HG03039 (cell line): ENCODE results near the gene KLHDC10.
"Not testable (repeated sequence)": the region's sequence is repeated elsewhere in the genome, so short reads cannot be mapped to it uniquely, and the experiment has no call there.

Experiments used
- ATAC-seq: cut with Tn5 transposase; IDR thresholded peaks from one replicate; pipeline ENCODE4 v1.9.1; 2021; ENCODE audit warnings: mild to moderate bottlenecking, moderate library complexity; ENCODE audit not compliant: unreplicated experiment

The KLHDC10 gene

GRCh38 chr7:130071701-130072622 is 1.6 kb downstream of the KLHDC10 start:
- ATAC-seq = no peak

- no peak for ATAC-seq
These were observed 9.6 kb downstream of the KLHDC10 start for GRCh38 chr7:130079846-130080394.

GRCh38 chr7:130083497-130083896 is 13.2 kb downstream of the KLHDC10 start:
- not testable (repeated sequence) for ATAC-seq

GRCh38 chr7:130084037-130084875 is 13.9 kb downstream of the KLHDC10 start:
- ATAC-seq = no peak

GRCh38 chr7:130085235-130085634 is 14.9 kb downstream of the KLHDC10 start:
- not testable (repeated sequence) for ATAC-seq

- ATAC-seq = no peak
These were observed 16.6 kb downstream of the KLHDC10 start for GRCh38 chr7:130086938-130087337.

GRCh38 chr7:130087364-130087763 is 17.0 kb downstream of the KLHDC10 start:
- no peak for ATAC-seq

GRCh38 chr7:130090745-130091532 is 20.6 kb downstream of the KLHDC10 start:
- ATAC-seq = no peak

- ATAC-seq = no peak
These were observed 21.7 kb downstream of the KLHDC10 start for GRCh38 chr7:130091999-130092398.

GRCh38 chr7:130092598-130092997 is 22.3 kb downstream of the KLHDC10 start:
- no peak for ATAC-seq

- no peak for ATAC-seq
These were observed 25.5 kb downstream of the KLHDC10 start for GRCh38 chr7:130095812-130096211.

GRCh38 chr7:130096243-130096827 is 26.0 kb downstream of the KLHDC10 start:
- no peak for ATAC-seq

- no peak for ATAC-seq
These were observed 29.0 kb downstream of the KLHDC10 start for GRCh38 chr7:130099331-130099730.

- ATAC-seq = no peak
These were observed 32.3 kb downstream of the KLHDC10 start for GRCh38 chr7:130102588-130102987.

- no peak for ATAC-seq
These were observed 37.8 kb downstream of the KLHDC10 start for GRCh38 chr7:130107949-130108674.

- ATAC-seq = no peak
These were observed 38.5 kb downstream of the KLHDC10 start for GRCh38 chr7:130108809-130109208.

- no peak for ATAC-seq
These were observed 41.8 kb downstream of the KLHDC10 start for GRCh38 chr7:130112093-130112492.

GRCh38 chr7:130112662-130113425 is 42.5 kb downstream of the KLHDC10 start:
- ATAC-seq = no peak

GRCh38 chr7:130113426-130113805 is 43.1 kb downstream of the KLHDC10 start:
- ATAC-seq = not testable (repeated sequence)
